ENCODE measurements around the gene TNNT1.

Gene TNNT1

GRCh38 chr19:55141696-55142095 lies 7.3 kb downstream of the TNNT1 start:
- no peak for DNase-seq (ENCODE audit: low read depth)

- DNase-seq (ENCODE audit: low read depth): no peak
These were observed 11.1 kb downstream of the TNNT1 start for GRCh38 chr19:55137915-55138314.

GRCh38 chr19:55136399-55137102 lies 12.5 kb downstream of the TNNT1 start:
- no peak for DNase-seq (ENCODE audit: low read depth)

GRCh38 chr19:55134736-55135135 lies 14.3 kb downstream of the TNNT1 start:
- no peak for DNase-seq (ENCODE audit: low read depth)

GRCh38 chr19:55133639-55134444 lies 15.2 kb downstream of the TNNT1 start:
- no peak for DNase-seq (ENCODE audit: low read depth)

- DNase-seq (ENCODE audit: low read depth): no peak
These were observed 16.4 kb downstream of the TNNT1 start for GRCh38 chr19:55132453-55133129.

GRCh38 chr19:55131421-55131820 lies 17.6 kb downstream of the TNNT1 start:
- DNase-seq (ENCODE audit: low read depth): no peak

GRCh38 chr19:55119053-55119452 lies 30.0 kb downstream of the TNNT1 start:
- no peak for DNase-seq (ENCODE audit: low read depth)

- no peak for DNase-seq (ENCODE audit: low read depth)
These were observed 30.5 kb downstream of the TNNT1 start for GRCh38 chr19:55118401-55118991.

- DNase-seq (ENCODE audit: low read depth): peak; percentile 94
These were observed 31.2 kb downstream of the TNNT1 start for GRCh38 chr19:55117663-55118391.

GRCh38 chr19:55116859-55117662 lies 31.9 kb downstream of the TNNT1 start, which contains the start of gene PPP1R12C:
Gene PPP1R12C, minus strand, starts transcription at chr19:55117637. Its CDS starts 94 bp downstream, at chr19:55117543.
- DNase-seq (ENCODE audit: low read depth): no peak

GRCh38 chr19:55116232-55116858 lies 32.7 kb downstream of the TNNT1 start:
- peak; percentile 21 for DNase-seq (ENCODE audit: low read depth)

- DNase-seq (ENCODE audit: low read depth): no peak
These were observed 33.5 kb downstream of the TNNT1 start for GRCh38 chr19:55115446-55116065.

- no peak for DNase-seq (ENCODE audit: low read depth)
These were observed 34.4 kb downstream of the TNNT1 start for GRCh38 chr19:55114566-55115145.

GRCh38 chr19:55113570-55114039 lies 35.4 kb downstream of the TNNT1 start:
- DNase-seq (ENCODE audit: low read depth): no peak

- no peak for DNase-seq (ENCODE audit: low read depth)
These were observed 36.0 kb downstream of the TNNT1 start for GRCh38 chr19:55112777-55113569.

GRCh38 chr19:55112246-55112776 lies 36.7 kb downstream of the TNNT1 start:
- DNase-seq (ENCODE audit: low read depth): no peak

GRCh38 chr19:55111238-55111831 lies 37.7 kb downstream of the TNNT1 start:
- DNase-seq (ENCODE audit: low read depth): no peak
